Neuron (in vitro differentiated cells): ENCODE measurements around the gene TMEM61.
A peak's percentile ranks its signal among the peaks of the same experiment; 100 is the strongest.
"Not testable (repeated sequence)": the region's sequence is repeated elsewhere in the genome, so short reads cannot be mapped to it uniquely, and the experiment has no call there.

Source experiments
- H2AFZ ChIP-seq: one replicate; pipeline ENCODE4 v1.6.1; 2013; ENCODE audit warnings: low read depth, mild to moderate bottlenecking, inconsistent platforms, low read length, moderate library complexity
- H3K27me3 ChIP-seq: one replicate; pipeline ENCODE4 v1.6.1; 2013; ENCODE audit warnings: low read length; ENCODE audit not compliant: insufficient read depth
- H3K36me3 ChIP-seq: one replicate; pipeline ENCODE4 v1.6.1; 2013; ENCODE audit warnings: low read length; ENCODE audit not compliant: insufficient read depth
- H3K4me1 ChIP-seq: one replicate; pipeline ENCODE4 v1.6.1; 2013; ENCODE audit warnings: low read length; ENCODE audit not compliant: insufficient read depth
- H3K4me3 ChIP-seq: 2 replicates; pipeline ENCODE4 v1.5.1; 2013; ENCODE audit warnings: mild to moderate bottlenecking, low read length, moderate library complexity
- H3K9me3 ChIP-seq: one replicate; pipeline ENCODE4 v1.6.1; 2013; ENCODE audit warnings: low read length

TMEM61 gene

GRCh38 chr1:55005351-55006140, 25.1 kb downstream of the TMEM61 start:
- no peak overlapping the region for H2AFZ ChIP-seq
- H3K36me3 ChIP-seq: no peaks in the 10 kb centered on the region
- H3K4me1 ChIP-seq: no peaks in the 10 kb centered on the region
- H3K9me3 ChIP-seq: no peaks in the 10 kb centered on the region
- H3K27me3 ChIP-seq: no peaks in the 10 kb centered on the region
- H3K4me3 ChIP-seq: no peak overlapping the region

DNA sequence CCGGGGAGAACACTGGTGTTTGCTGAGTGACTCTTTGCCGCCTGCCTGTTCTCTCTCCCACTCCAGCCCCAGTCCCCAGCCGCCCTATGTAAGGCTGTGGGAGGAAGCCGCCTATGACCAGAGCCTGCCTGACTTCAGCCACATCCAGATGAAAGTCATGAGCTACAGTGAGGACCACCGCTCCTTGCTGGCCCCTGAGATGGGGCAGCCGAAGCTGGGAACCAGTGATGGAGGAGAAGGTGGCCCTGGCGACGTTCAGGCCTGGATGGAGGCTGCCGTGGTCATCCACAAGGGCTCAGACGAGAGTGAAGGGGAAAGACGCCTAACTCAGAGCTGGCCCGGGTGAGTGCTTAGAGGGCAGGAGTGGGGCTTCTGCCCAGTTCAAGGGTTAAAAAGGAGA, 26.5 kb downstream of the TMEM61 start:
- Histone ChIP-seq H3K4me3 (no peak overlapping the region), H3K4me1 (no peaks in the 10 kb centered on the region)

DNA sequence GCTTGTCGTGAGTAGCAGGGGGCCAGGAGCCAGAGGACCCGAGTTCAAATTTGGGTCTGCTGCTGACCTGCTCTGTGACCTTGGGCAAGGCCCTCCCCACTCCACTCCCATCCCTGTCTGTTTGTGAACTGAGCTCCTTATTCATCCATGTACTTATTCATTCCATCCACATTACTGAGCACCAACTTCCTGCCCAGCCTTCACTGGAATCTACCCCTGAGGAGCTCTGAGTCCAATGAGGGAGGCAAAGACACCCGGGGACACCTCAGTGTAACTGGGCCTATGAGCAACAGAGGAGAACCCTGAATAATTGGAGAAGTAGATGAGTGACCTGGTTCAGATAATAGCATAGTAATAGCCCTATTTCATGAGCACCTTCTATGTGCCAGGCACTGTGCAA, 27.2 kb downstream of the TMEM61 start:
- no peak overlapping the region for H3K4me3 ChIP-seq

More for the DNA sequence above, 26.5 kb downstream of the TMEM61 start:
- H2AFZ ChIP-seq: no peak overlapping the region
- H3K36me3 ChIP-seq: no peaks in the 10 kb centered on the region
- H3K9me3 ChIP-seq: no peaks in the 10 kb centered on the region
- no peaks in the 10 kb centered on the region for H3K27me3 ChIP-seq

GRCh38 chr1:55010194-55010886, 29.9 kb downstream of the TMEM61 start:
- Histone ChIP-seq H3K9me3 (no peaks in the 10 kb centered on the region), H3K4me3 (no peak overlapping the region), H3K4me1 (no peaks in the 10 kb centered on the region), H3K36me3 (no peaks in the 10 kb centered on the region), H3K27me3 (peaks cover 7% of the 10 kb centered on the region), H2AFZ (no peak overlapping the region)

More for the DNA sequence above, 27.2 kb downstream of the TMEM61 start:
- no peak overlapping the region for H2AFZ ChIP-seq
- H3K4me1 ChIP-seq: no peaks in the 10 kb centered on the region
- H3K27me3 ChIP-seq: no peaks in the 10 kb centered on the region
- H3K9me3 ChIP-seq: no peaks in the 10 kb centered on the region
- no peaks in the 10 kb centered on the region for H3K36me3 ChIP-seq

DNA sequence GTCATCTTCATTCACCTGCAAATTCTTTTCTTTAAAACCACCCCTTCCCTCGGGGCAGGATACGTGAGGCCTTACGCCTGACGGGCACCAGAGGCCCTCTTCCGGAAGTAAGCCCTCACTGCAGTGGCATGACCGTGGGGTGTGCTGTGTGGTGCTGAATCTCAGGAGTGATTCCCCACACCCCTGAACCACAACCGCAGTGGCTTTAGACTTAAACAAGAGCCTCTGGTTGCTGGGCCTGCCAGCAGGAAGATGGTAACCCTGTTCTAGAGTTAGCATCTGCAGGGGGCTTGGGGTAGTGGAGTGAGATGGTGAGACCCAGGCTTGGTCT, 30.4 kb downstream of the TMEM61 start:
- Histone ChIP-seq H3K4me1 (no peaks in the 10 kb centered on the region), H3K27me3 (peaks cover 7% of the 10 kb centered on the region), H2AFZ (no peak overlapping the region), H3K4me3 (no peak overlapping the region), H3K36me3 (no peaks in the 10 kb centered on the region), H3K9me3 (no peaks in the 10 kb centered on the region)

GRCh38 chr1:55012661-55013060, 32.2 kb downstream of the TMEM61 start:
- peaks cover 7% of the 10 kb centered on the region for H3K27me3 ChIP-seq
- no peak overlapping the region for H3K4me3 ChIP-seq

DNA sequence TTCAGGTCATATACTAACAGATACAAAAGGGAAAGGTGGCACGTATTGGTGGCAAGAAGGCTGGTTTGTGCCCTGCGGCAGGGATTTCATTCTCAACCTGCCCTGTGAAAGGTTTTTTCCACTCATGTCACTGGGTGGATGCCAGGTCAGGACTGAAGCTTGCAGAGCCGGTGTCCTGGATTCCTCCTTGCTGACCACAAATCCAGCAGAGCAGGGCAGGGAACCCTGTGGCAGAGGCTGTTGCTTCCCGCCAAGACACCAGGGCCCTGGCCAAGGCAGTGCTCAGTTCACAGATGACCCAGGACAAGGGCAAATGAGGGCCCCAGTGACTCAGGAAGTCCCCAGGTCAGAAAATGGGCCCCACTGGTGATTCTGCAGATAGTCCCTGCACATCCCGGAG, 34.7 kb downstream of the TMEM61 start:
- Histone ChIP-seq H3K4me3 (no peak overlapping the region), H3K9me3 (no peaks in the 10 kb centered on the region), H3K36me3 (no peaks in the 10 kb centered on the region), H3K4me1 (no peaks in the 10 kb centered on the region), H2AFZ (no peak overlapping the region), H3K27me3 (peaks cover 11% of the 10 kb centered on the region)

More at GRCh38 chr1:55012661-55013060, 32.2 kb downstream of the TMEM61 start:
- Histone ChIP-seq H2AFZ (no peak overlapping the region), H3K4me1 (no peaks in the 10 kb centered on the region), H3K36me3 (no peaks in the 10 kb centered on the region), H3K9me3 (no peaks in the 10 kb centered on the region)

- Histone ChIP-seq H3K9me3 (no peaks in the 10 kb centered on the region), H3K27me3 (peaks cover 11% of the 10 kb centered on the region), H3K36me3 (no peaks in the 10 kb centered on the region), H3K4me1 (no peaks in the 10 kb centered on the region), H2AFZ (no peak overlapping the region), H3K4me3 (no peak overlapping the region)
Observed at GRCh38 chr1:55015731-55016620, 35.5 kb downstream of the TMEM61 start.

DNA sequence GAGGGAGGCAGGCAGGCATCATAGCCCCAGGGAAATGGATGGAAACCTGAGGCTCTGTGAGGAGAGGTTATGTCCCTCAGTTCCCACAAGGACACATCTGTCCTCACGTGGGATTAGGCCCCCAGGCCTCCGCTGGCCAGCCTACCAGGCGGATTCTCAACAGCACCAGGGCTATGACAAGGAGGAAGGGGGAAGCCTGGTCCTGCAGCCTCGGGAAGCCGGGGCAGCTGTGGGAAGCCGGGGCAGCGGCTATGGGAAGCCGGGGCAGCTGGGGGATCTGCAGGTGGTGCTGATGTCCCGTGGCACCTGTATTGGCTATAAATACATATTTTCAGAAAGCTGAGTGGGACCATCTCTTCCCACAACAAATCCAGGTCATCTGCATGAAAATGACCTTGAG, 38.0 kb downstream of the TMEM61 start:
- peaks cover 11% of the 10 kb centered on the region for H3K27me3 ChIP-seq

GRCh38 chr1:55021942-55022546, 41.6 kb downstream of the TMEM61 start:
- Histone ChIP-seq H3K4me3 (no peak overlapping the region), H2AFZ (peak overlapping the region; percentile 18), H3K27me3 (peaks cover 4% of the 10 kb centered on the region), H3K36me3 (no peaks in the 10 kb centered on the region), H3K9me3 (no peaks in the 10 kb centered on the region), H3K4me1 (no peaks in the 10 kb centered on the region)

More for the DNA sequence above, 38.0 kb downstream of the TMEM61 start:
- H3K9me3 ChIP-seq: no peaks in the 10 kb centered on the region
- no peak overlapping the region for H3K4me3 ChIP-seq
- H3K4me1 ChIP-seq: no peaks in the 10 kb centered on the region
- H2AFZ ChIP-seq: no peak overlapping the region
- H3K36me3 ChIP-seq: no peaks in the 10 kb centered on the region

DNA sequence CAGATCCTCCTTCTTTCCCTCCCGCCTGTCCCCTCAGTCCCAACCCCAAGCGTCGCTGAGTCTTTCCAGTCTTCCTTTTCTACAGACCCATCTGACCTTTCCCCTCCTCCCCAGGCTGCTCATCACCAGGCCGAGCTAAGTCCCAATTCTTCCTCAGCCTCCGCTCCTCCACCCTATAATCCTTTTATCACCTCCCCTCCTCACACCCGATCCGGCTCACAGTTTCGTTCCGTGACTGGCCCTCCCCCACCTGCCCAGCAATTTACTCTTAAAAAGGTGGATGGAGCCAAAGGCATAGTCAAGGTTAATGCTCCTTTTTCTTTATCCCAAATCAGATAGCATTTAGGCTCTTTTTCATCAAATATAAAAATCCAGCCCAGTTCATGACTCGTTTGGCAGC, 43.7 kb downstream of the TMEM61 start:
- H3K9me3 ChIP-seq, H3K4me3 ChIP-seq, H3K27me3 ChIP-seq, H3K36me3 ChIP-seq, H2AFZ ChIP-seq, H3K4me1 ChIP-seq: not testable (repeated sequence)

GRCh38 chr1:55026682-55027081, 46.3 kb downstream of the TMEM61 start:
- not testable (repeated sequence) for H3K27me3 ChIP-seq, H3K4me1 ChIP-seq, H3K9me3 ChIP-seq, H2AFZ ChIP-seq, H3K36me3 ChIP-seq, H3K4me3 ChIP-seq

DNA sequence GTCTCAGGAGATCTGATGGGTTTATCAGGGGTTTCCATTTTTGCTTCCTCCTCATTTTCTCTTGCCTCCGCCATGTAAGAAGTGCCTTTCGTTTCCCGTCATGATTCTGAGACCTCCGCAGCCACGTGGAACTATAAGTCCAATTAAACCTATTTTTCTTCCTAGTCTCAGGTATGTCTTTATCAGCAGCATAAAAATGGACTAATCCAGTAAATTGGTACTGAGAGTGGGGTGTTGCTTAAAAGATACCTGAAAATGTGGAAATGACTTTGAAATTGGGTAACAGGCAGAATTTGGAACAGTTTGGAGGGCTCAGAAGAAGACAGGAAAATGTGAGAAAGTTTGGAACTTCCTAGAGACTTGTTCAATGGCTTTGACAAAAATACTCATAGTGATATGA, 50.7 kb downstream of the TMEM61 start:
- H3K4me1 ChIP-seq, H3K4me3 ChIP-seq, H3K9me3 ChIP-seq, H3K36me3 ChIP-seq, H2AFZ ChIP-seq: not testable (repeated sequence)
- H3K27me3 ChIP-seq: peaks cover 20% of the 10 kb centered on the region
